ENCODE measurements around the gene BOC. TPM values are rescaled to one million over a fixed set of nuclear protein-coding genes. Genes with fewer than 3 reads are reported as not detected.

BOC gene
- total and polyA plus RNA-seq, 2 experiments from 2014 or later, result 2.1 to 4.1 TPM

DNA sequence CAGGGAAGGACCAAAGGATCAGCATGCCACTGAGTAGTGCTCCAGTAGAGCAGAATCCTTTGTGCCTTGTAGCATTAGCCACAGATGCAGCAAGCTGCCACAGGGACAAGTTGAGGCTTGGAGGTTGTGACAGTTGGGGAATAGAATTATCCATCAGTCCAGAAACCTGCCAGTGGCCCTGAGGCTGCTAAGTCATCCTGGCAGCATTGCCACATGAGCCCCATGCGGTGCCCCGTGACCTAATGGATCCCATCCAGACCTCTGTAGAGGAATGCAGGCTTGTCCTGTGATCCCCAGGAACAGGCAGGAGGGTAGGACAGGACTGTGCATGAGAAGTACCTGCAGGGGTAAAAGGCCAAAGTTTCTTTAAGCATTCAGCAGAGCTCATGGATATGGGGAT lies 51.7 kb downstream of the BOC start:
- no peaks in the 10 kb centered on the region for H3F3A ChIP-seq (replicated peaks; ENCODE audit: low read depth)
- H3K36me3 ChIP-seq (ENCODE audit: insufficient read depth), result no peaks in the 10 kb centered on the region
- Mint-ChIP-seq H3K36me3 (ENCODE audit: low read depth) (no peaks in the 10 kb centered on the region; the same call in 2 of the 3 replicates), H3K27me3 (ENCODE audit: insufficient read depth, low read depth, poor library complexity) (no peaks in the 10 kb centered on the region), H3K9me3 (no peaks in the 10 kb centered on the region), H3K4me3 (no peak overlapping the region), H3K27ac (no peak overlapping the region), H3K4me1 (peaks cover 44% of the 10 kb centered on the region)
- H3K27me3 ChIP-seq (ENCODE audit: insufficient read depth), result no peaks in the 10 kb centered on the region
- no peak overlapping the region for H2AFZ ChIP-seq
- no peak overlapping the region for H3K27ac ChIP-seq (ENCODE audit: low read depth)
- TF ChIP-seq ZNF114 (CRISPR knock-in tag; IDR thresholded peaks at IDR 0.05), result no peak
- H3K4me3 ChIP-seq, result no peak overlapping the region
- no peaks in the 10 kb centered on the region for H4K20me1 ChIP-seq (replicated peaks; ENCODE audit: insufficient read depth)
- DNase-seq (ENCODE audit: low spot score) (no peak), ATAC-seq (no peak)
- no peaks in the 10 kb centered on the region for H3K9me2 ChIP-seq (ENCODE audit: insufficient read depth)
- H3K4me1 ChIP-seq (ENCODE audit: insufficient read depth), result peaks cover 20% of the 10 kb centered on the region
- no peaks in the 10 kb centered on the region for H3K79me2 ChIP-seq (replicated peaks; ENCODE audit: insufficient read depth)
- no peak overlapping the region for H3K4me2 ChIP-seq

DNA sequence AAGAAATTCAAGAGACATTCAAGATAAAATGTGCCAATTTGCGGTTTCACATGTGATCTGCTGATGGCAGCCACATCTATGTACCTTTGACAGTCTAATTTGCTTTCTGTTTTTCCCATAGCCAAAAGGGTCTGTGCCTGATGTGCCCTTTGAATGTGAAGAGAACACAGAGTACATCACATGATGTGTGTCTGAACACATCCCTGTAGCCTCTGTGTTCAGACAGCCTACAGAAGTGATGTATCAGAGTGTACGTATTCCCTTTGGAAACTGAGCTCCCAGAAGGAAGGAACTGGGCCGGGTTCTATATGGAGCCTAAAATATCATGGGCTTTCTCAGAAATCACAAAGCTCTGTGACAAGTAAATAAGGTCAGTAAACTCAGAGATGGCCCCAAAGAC lies 52.4 kb downstream of the BOC start:
- Histone ChIP-seq H3K4me2 (0 out of 2 replicates have a peak overlapping the region, but pooled peaks have one; percentile 36), H4K20me1 (replicated peaks; ENCODE audit: insufficient read depth) (no peaks in the 10 kb centered on the region), H3K27me3 (ENCODE audit: insufficient read depth) (no peaks in the 10 kb centered on the region), H3K79me2 (replicated peaks; ENCODE audit: insufficient read depth) (no peaks in the 10 kb centered on the region), H3K4me3 (no peak overlapping the region), H3K27ac (ENCODE audit: low read depth) (no peak overlapping the region), H2AFZ (0 out of 2 replicates have a peak overlapping the region, but pooled peaks have one; percentile 24), H3F3A (replicated peaks; ENCODE audit: low read depth) (no peaks in the 10 kb centered on the region), H3K36me3 (ENCODE audit: insufficient read depth) (no peaks in the 10 kb centered on the region), H3K9me2 (ENCODE audit: insufficient read depth) (no peaks in the 10 kb centered on the region), H3K4me1 (ENCODE audit: insufficient read depth) (peaks cover 20% of the 10 kb centered on the region)
- H3K9me3 Mint-ChIP-seq, result no peaks in the 10 kb centered on the region
- H3K36me3 Mint-ChIP-seq (ENCODE audit: low read depth), result no peaks in the 10 kb centered on the region; the same call in 2 of the 3 replicates
- no peak overlapping the region; the same call in 2 of the 3 replicates for H3K4me3 Mint-ChIP-seq
- DNase-seq (ENCODE audit: low spot score), result no peak
- H3K27ac Mint-ChIP-seq, result no peak overlapping the region
- no peak for ATAC-seq
- H3K4me1 Mint-ChIP-seq, result peaks cover 40% of the 10 kb centered on the region
- H3K27me3 Mint-ChIP-seq (ENCODE audit: insufficient read depth, low read depth, poor library complexity), result no peaks in the 10 kb centered on the region
- TF ChIP-seq STAT1 (IDR thresholded peaks at IDR 0.05; ENCODE audit: unreplicated experiment), result no peak
- no peak for TF ChIP-seq POLR2AphosphoS5 (IDR thresholded peaks at IDR 0.05; ENCODE audit: low read depth)
- TF ChIP-seq, protein P1, sequence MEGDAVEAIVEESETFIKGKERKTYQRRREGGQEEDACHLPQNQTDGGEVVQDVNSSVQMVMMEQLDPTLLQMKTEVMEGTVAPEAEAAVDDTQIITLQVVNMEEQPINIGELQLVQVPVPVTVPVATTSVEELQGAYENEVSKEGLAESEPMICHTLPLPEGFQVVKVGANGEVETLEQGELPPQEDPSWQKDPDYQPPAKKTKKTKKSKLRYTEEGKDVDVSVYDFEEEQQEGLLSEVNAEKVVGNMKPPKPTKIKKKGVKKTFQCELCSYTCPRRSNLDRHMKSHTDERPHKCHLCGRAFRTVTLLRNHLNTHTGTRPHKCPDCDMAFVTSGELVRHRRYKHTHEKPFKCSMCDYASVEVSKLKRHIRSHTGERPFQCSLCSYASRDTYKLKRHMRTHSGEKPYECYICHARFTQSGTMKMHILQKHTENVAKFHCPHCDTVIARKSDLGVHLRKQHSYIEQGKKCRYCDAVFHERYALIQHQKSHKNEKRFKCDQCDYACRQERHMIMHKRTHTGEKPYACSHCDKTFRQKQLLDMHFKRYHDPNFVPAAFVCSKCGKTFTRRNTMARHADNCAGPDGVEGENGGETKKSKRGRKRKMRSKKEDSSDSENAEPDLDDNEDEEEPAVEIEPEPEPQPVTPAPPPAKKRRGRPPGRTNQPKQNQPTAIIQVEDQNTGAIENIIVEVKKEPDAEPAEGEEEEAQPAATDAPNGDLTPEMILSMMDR (conservative IDR thresholded peaks at IDR 0.05; ENCODE audit: low read depth in 2 of 2), result no peak
- TF ChIP-seq, protein P2, sequence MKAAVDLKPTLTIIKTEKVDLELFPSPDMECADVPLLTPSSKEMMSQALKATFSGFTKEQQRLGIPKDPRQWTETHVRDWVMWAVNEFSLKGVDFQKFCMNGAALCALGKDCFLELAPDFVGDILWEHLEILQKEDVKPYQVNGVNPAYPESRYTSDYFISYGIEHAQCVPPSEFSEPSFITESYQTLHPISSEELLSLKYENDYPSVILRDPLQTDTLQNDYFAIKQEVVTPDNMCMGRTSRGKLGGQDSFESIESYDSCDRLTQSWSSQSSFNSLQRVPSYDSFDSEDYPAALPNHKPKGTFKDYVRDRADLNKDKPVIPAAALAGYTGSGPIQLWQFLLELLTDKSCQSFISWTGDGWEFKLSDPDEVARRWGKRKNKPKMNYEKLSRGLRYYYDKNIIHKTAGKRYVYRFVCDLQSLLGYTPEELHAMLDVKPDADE (IDR thresholded peaks at IDR 0.05), result no peak
- TF ChIP-seq, protein P3, sequence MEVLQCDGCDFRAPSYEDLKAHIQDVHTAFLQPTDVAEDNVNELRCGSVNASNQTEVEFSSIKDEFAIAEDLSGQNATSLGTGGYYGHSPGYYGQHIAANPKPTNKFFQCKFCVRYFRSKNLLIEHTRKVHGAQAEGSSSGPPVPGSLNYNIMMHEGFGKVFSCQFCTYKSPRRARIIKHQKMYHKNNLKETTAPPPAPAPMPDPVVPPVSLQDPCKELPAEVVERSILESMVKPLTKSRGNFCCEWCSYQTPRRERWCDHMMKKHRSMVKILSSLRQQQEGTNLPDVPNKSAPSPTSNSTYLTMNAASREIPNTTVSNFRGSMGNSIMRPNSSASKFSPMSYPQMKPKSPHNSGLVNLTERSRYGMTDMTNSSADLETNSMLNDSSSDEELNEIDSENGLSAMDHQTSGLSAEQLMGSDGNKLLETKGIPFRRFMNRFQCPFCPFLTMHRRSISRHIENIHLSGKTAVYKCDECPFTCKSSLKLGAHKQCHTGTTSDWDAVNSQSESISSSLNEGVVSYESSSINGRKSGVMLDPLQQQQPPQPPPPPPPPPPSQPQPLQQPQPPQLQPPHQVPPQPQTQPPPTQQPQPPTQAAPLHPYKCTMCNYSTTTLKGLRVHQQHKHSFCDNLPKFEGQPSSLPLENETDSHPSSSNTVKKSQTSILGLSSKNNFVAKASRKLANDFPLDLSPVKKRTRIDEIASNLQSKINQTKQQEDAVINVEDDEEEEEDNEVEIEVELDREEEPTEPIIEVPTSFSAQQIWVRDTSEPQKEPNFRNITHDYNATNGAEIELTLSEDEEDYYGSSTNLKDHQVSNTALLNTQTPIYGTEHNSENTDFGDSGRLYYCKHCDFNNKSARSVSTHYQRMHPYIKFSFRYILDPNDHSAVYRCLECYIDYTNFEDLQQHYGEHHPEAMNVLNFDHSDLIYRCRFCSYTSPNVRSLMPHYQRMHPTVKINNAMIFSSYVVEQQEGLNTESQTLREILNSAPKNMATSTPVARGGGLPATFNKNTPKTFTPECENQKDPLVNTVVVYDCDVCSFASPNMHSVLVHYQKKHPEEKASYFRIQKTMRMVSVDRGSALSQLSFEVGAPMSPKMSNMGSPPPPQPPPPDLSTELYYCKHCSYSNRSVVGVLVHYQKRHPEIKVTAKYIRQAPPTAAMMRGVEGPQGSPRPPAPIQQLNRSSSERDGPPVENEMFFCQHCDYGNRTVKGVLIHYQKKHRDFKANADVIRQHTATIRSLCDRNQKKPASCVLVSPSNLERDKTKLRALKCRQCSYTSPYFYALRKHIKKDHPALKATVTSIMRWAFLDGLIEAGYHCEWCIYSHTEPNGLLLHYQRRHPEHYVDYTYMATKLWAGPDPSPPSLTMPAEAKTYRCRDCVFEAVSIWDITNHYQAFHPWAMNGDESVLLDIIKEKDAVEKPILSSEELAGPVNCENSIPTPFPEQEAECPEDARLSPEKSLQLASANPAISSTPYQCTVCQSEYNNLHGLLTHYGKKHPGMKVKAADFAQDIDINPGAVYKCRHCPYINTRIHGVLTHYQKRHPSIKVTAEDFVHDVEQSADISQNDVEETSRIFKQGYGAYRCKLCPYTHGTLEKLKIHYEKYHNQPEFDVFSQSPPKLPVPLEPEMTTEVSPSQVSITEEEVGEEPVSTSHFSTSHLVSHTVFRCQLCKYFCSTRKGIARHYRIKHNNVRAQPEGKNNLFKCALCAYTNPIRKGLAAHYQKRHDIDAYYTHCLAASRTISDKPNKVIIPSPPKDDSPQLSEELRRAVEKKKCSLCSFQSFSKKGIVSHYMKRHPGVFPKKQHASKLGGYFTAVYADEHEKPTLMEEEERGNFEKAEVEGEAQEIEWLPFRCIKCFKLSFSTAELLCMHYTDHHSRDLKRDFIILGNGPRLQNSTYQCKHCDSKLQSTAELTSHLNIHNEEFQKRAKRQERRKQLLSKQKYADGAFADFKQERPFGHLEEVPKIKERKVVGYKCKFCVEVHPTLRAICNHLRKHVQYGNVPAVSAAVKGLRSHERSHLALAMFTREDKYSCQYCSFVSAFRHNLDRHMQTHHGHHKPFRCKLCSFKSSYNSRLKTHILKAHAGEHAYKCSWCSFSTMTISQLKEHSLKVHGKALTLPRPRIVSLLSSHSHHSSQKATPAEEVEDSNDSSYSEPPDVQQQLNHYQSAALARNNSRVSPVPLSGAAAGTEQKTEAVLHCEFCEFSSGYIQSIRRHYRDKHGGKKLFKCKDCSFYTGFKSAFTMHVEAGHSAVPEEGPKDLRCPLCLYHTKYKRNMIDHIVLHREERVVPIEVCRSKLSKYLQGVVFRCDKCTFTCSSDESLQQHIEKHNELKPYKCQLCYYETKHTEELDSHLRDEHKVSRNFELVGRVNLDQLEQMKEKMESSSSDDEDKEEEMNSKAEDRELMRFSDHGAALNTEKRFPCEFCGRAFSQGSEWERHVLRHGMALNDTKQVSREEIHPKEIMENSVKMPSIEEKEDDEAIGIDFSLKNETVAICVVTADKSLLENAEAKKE (CRISPR knock-in tag; IDR thresholded peaks at IDR 0.05), result no peak
- TF ChIP-seq ZNF114 (CRISPR knock-in tag; IDR thresholded peaks at IDR 0.05), result no peak
- TF ChIP-seq, protein P4, sequence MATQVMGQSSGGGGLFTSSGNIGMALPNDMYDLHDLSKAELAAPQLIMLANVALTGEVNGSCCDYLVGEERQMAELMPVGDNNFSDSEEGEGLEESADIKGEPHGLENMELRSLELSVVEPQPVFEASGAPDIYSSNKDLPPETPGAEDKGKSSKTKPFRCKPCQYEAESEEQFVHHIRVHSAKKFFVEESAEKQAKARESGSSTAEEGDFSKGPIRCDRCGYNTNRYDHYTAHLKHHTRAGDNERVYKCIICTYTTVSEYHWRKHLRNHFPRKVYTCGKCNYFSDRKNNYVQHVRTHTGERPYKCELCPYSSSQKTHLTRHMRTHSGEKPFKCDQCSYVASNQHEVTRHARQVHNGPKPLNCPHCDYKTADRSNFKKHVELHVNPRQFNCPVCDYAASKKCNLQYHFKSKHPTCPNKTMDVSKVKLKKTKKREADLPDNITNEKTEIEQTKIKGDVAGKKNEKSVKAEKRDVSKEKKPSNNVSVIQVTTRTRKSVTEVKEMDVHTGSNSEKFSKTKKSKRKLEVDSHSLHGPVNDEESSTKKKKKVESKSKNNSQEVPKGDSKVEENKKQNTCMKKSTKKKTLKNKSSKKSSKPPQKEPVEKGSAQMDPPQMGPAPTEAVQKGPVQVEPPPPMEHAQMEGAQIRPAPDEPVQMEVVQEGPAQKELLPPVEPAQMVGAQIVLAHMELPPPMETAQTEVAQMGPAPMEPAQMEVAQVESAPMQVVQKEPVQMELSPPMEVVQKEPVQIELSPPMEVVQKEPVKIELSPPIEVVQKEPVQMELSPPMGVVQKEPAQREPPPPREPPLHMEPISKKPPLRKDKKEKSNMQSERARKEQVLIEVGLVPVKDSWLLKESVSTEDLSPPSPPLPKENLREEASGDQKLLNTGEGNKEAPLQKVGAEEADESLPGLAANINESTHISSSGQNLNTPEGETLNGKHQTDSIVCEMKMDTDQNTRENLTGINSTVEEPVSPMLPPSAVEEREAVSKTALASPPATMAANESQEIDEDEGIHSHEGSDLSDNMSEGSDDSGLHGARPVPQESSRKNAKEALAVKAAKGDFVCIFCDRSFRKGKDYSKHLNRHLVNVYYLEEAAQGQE (IDR thresholded peaks at IDR 0.05; ENCODE audit: unreplicated experiment), result no peak
- TF ChIP-seq JUNB (IDR thresholded peaks at IDR 0.05; ENCODE audit: unreplicated experiment), result no peak
- TF ChIP-seq NANOG (IDR thresholded peaks at IDR 0.05; ENCODE audit: borderline replicate concordance), result no peak
- TF ChIP-seq EZH2phosphoT487 (IDR thresholded peaks at IDR 0.05; ENCODE audit: unreplicated experiment), result no peak
